Rectal smooth muscle tissue (tissue), 1 donor: Measurements from ENCODE around the gene CXorf58.

Source experiments
- H3K27ac ChIP-seq: one replicate; pipeline ENCODE4 v1.7.0; 2013; ENCODE audit warnings: low read depth, low read length, inconsistent platforms
- H3K27me3 ChIP-seq: one replicate; pipeline ENCODE4 v1.7.0; 2013; ENCODE audit warnings: low read length; ENCODE audit not compliant: control insufficient read depth, insufficient read depth
- H3K36me3 ChIP-seq: one replicate; pipeline ENCODE4 v1.7.0; 2013; ENCODE audit warnings: low read length; ENCODE audit not compliant: control insufficient read depth, insufficient read depth
- H3K4me1 ChIP-seq: one replicate; pipeline ENCODE4 v1.7.0; 2013; ENCODE audit warnings: low read length; ENCODE audit not compliant: control insufficient read depth, insufficient read depth
- H3K4me3 ChIP-seq: one replicate; pipeline ENCODE4 v1.7.0; 2013; ENCODE audit warnings: low read length
- H3K9ac ChIP-seq: one replicate; pipeline ENCODE4 v1.7.0; 2013; ENCODE audit warnings: low read length

CXorf58 gene

GRCh38 chrX:23981711-23982110 lies 73.9 kb downstream of the CXorf58 start:
- Histone ChIP-seq H3K9ac (no peak overlapping the region), H3K4me1 (no peaks in the 10 kb centered on the region), H3K27me3 (peaks cover 3% of the 10 kb centered on the region), H3K27ac (no peak overlapping the region), H3K4me3 (no peak overlapping the region), H3K36me3 (no peaks in the 10 kb centered on the region)

- Histone ChIP-seq H3K4me1 (no peaks in the 10 kb centered on the region), H3K9ac (no peak overlapping the region), H3K4me3 (no peak overlapping the region), H3K36me3 (no peaks in the 10 kb centered on the region), H3K27ac (no peak overlapping the region), H3K27me3 (peaks cover 3% of the 10 kb centered on the region)
Measured at GRCh38 chrX:23982891-23983290, 75.1 kb downstream of the CXorf58 start.
